Peyer's patch (tissue), 4 donors: ENCODE data around the gene CDKN2D. TPM values are rescaled to one million over a fixed set of nuclear protein-coding genes. Genes with fewer than 3 reads are reported as not detected.
"Not testable (repeated sequence)": the region's sequence is repeated elsewhere in the genome, so short reads cannot be mapped to it uniquely, and the experiment has no call there.

ENCODE experiments used
- DNase-seq, 3 donors: peaks; one replicate each; pipeline ENCODE4 v3.0.0-alpha.2; 2017 to 2019
- H3K27ac ChIP-seq, 4 donors: fragments of 200-600 bp; sonication (generic); one replicate each; pipeline ENCODE4 v1.5.1; 2016 to 2019
- H3K27me3 ChIP-seq, 2 donors: fragments of 200-600 bp; sonication (generic); one replicate each; pipeline ENCODE4 v1.5.1; 2019
- H3K36me3 ChIP-seq, 3 donors: fragments of 200-600 bp; sonication (generic); one replicate each; pipeline ENCODE4 v1.5.1; 2016 to 2019
- H3K4me1 ChIP-seq, 4 donors: fragments of 200-600 bp; sonication (generic); one replicate each; pipeline ENCODE4 v1.5.1; 2016 to 2019
- H3K4me3 ChIP-seq, 4 donors: fragments of 200-600 bp; sonication (generic); 1 replicate in 3 of 4; 2 replicates in 1 of 4; pipeline ENCODE4 v1.5.1; 2016 to 2019; ENCODE audit warnings: mild to moderate bottlenecking in 1 of 4
- H3K9me3 ChIP-seq, 4 donors: fragments of 200-600 bp; sonication (generic); one replicate each; pipeline ENCODE4 v1.5.1; 2016 to 2019; ENCODE audit warnings: mild to moderate bottlenecking in 1 of 4
- CTCF ChIP-seq, 6 experiments: fragments of 450-650 bp in 4 of 6; fragments of 200-600 bp in 2 of 6; sonication (generic) in 1 of 6; IDR thresholded peaks; one replicate each; pipeline ENCODE4 v1.5.1; 2017 to 2019; ENCODE audit warnings: antibody characterized with exemption in 6 of 6, mild to moderate bottlenecking in 3 of 6, moderate library complexity in 1 of 6
- POLR2A ChIP-seq, 2 donors: fragments of 450-650 bp; IDR thresholded peaks; one replicate each; pipeline ENCODE4 v1.5.1; 2017; ENCODE audit warnings: antibody characterized with exemption in 2 of 2, mild to moderate bottlenecking in 2 of 2, moderate library complexity in 2 of 2
- total RNA-seq, 4 donors: library from RNA; depleted of rRNA; stranded (reverse); fragments of >200 nt; gene quantifications; one replicate each; pipeline ENCODE4 v1.1.0, GENCODE V29; 2016

The CDKN2D gene
- total RNA-seq, 4 donors from 2014 or later = 3.3 to 7.7 (median 6.4) TPM

- peak overlapping the region in 3 of 4 donors; percentile 93 to 96 (median 94) for H3K27ac ChIP-seq
- H3K27me3 ChIP-seq = no peaks in the 10 kb centered on the region
- peaks cover 0 to 24% (median 9%) of the 10 kb centered on the region in 4 donors for H3K4me1 ChIP-seq
- H3K9me3 ChIP-seq = no peaks in the 10 kb centered on the region
- TF ChIP-seq CTCF (IDR thresholded peaks at IDR 0.05) = no peak
- TF ChIP-seq POLR2A (IDR thresholded peaks at IDR 0.05) = no peak
- peak overlapping the region in 3 of 4 donors; percentile 93 to 96 (median 94) for H3K4me3 ChIP-seq
- DNase-seq = no peak
- H3K36me3 ChIP-seq = peaks cover 0 to 25% (median 0%) of the 10 kb centered on the region in 3 donors
Observed at GRCh38 chr19:10543059-10543419, 25.7 kb downstream of the CDKN2D start.

GRCh38 chr19:10539016-10539415 lies 29.8 kb downstream of the CDKN2D start:
- H3K27ac ChIP-seq, H3K4me3 ChIP-seq, H3K9me3 ChIP-seq, DNase-seq, H3K4me1 ChIP-seq, H3K36me3 ChIP-seq, H3K27me3 ChIP-seq: not testable (repeated sequence)

- Histone ChIP-seq H3K4me3 (no peak overlapping the region), H3K9me3 (no peaks in the 10 kb centered on the region), H3K27ac (no peak overlapping the region), H3K27me3 (no peaks in the 10 kb centered on the region), H3K4me1 (peaks cover 0 to 6% (median 1%) of the 10 kb centered on the region in 4 donors), H3K36me3 (no peaks in the 10 kb centered on the region)
- no peak for DNase-seq
- TF ChIP-seq CTCF (IDR thresholded peaks at IDR 0.05) = no peak
- no peak for TF ChIP-seq POLR2A (IDR thresholded peaks at IDR 0.05)
Observed at GRCh38 chr19:10538204-10538983, 30.4 kb downstream of the CDKN2D start.

- Histone ChIP-seq H3K36me3 (no peaks in the 10 kb centered on the region), H3K9me3 (no peaks in the 10 kb centered on the region), H3K27ac (no peak overlapping the region), H3K4me1 (no peaks in the 10 kb centered on the region), H3K4me3 (no peak overlapping the region), H3K27me3 (no peaks in the 10 kb centered on the region)
- no peak for DNase-seq
- TF ChIP-seq POLR2A (IDR thresholded peaks at IDR 0.05) (no peak), CTCF (IDR thresholded peaks at IDR 0.05) (no peak)
Observed at GRCh38 chr19:10537668-10538067, 31.1 kb downstream of the CDKN2D start.

GRCh38 chr19:10535613-10536012 lies 33.2 kb downstream of the CDKN2D start:
- no peak for DNase-seq
- Histone ChIP-seq H3K36me3 (no peaks in the 10 kb centered on the region), H3K27ac (no peak overlapping the region), H3K4me3 (no peak overlapping the region), H3K27me3 (no peaks in the 10 kb centered on the region), H3K9me3 (no peaks in the 10 kb centered on the region), H3K4me1 (no peaks in the 10 kb centered on the region)
- TF ChIP-seq POLR2A (IDR thresholded peaks at IDR 0.05) = no peak
- TF ChIP-seq CTCF (IDR thresholded peaks at IDR 0.05) = no peak

GRCh38 chr19:10533646-10534386 lies 35.0 kb downstream of the CDKN2D start:
- H3K27ac ChIP-seq = peak overlapping the region in 1 of 4 donors; percentile 42
- no peaks in the 10 kb centered on the region for H3K36me3 ChIP-seq
- H3K9me3 ChIP-seq = no peaks in the 10 kb centered on the region
- no peak overlapping the region for H3K4me3 ChIP-seq
- TF ChIP-seq CTCF (IDR thresholded peaks at IDR 0.05) (no peak), POLR2A (IDR thresholded peaks at IDR 0.05) (no peak)
- H3K27me3 ChIP-seq = no peaks in the 10 kb centered on the region
- no peaks in the 10 kb centered on the region for H3K4me1 ChIP-seq
- DNase-seq = no peak
